ENCODE results near the gene PRTN3.

GRCh38 chr19:879711-880438, 39.1 kb downstream of the PRTN3 start:
- TF ChIP-seq CTCF (conservative IDR thresholded peaks at IDR 0.05; ENCODE audit: low read length) (no peak), EZH2phosphoT487 (IDR thresholded peaks at IDR 0.05; ENCODE audit: borderline replicate concordance) (no peak)

Data from Loucy (cell line).